SK-N-SH (cell line): ENCODE data around the gene GSTM2.

Experiments used
- CTCF ChIP-seq: fragments of 200-600 bp; sonication (generic); IDR thresholded peaks from 2 replicates; pipeline ENCODE4 v1.6.1; 2017; ENCODE audit warnings: antibody characterized with exemption, mild to moderate bottlenecking, moderate library complexity
- EP300 ChIP-seq, 2 experiments: IDR thresholded peaks; 2 replicates each; pipeline versions ENCODE4 v1.4.0 to v1.6.1; 2012; ENCODE audit warnings: borderline replicate concordance in 1 of 2, low read depth in 1 of 2, low read length in 1 of 2
- GABPA ChIP-seq: IDR thresholded peaks from 2 replicates; pipeline ENCODE4 v1.4.0; 2012; ENCODE audit warnings: low read depth, mild to moderate bottlenecking
- REST ChIP-seq: IDR thresholded peaks from 2 replicates; pipeline ENCODE4 v1.6.1; 2012; ENCODE audit warnings: mild to moderate bottlenecking, low read depth, low read length, moderate library complexity
- SIN3A ChIP-seq: IDR thresholded peaks from 2 replicates; pipeline ENCODE4 v1.6.1; 2012; ENCODE audit warnings: low read depth, mild to moderate bottlenecking, low read length, moderate library complexity, borderline replicate concordance
- USF1 ChIP-seq: IDR thresholded peaks from 2 replicates; pipeline ENCODE4 v1.4.0; 2012; ENCODE audit warnings: low read depth, borderline replicate concordance

GRCh38 chr1:109626682-109627408, 41.0 kb upstream of the GSTM2 start:
- TF ChIP-seq GABPA (no peak), REST (no peak), CTCF (no peak), SIN3A (no peak), EP300 (IDR thresholded peaks at IDR 0.05; ENCODE audit: borderline replicate concordance in 1 of 2, low read depth in 1 of 2, low read length in 1 of 2) (no peak), USF1 (no peak)
